Mucosa of stomach (tissue), 1 donor: Measurements from ENCODE around the gene SGK2.
"Not testable (repeated sequence)": the region's sequence is repeated elsewhere in the genome, so short reads cannot be mapped to it uniquely, and the experiment has no call there.

ENCODE experiments used
- H3K27me3 ChIP-seq: one replicate; pipeline ENCODE4 v1.7.0; 2013; ENCODE audit warnings: mild to moderate bottlenecking, low read length; ENCODE audit not compliant: control insufficient read depth, insufficient read depth
- H3K36me3 ChIP-seq: one replicate; pipeline ENCODE4 v1.7.0; 2013; ENCODE audit warnings: low read length; ENCODE audit not compliant: control insufficient read depth, insufficient read depth
- H3K4me1 ChIP-seq: one replicate; pipeline ENCODE4 v1.7.0; 2013; ENCODE audit warnings: mild to moderate bottlenecking, low read length; ENCODE audit not compliant: control insufficient read depth, insufficient read depth
- H3K4me3 ChIP-seq: one replicate; pipeline ENCODE4 v1.7.0; 2013; ENCODE audit warnings: low read length
- H3K9ac ChIP-seq: one replicate; pipeline ENCODE4 v1.7.0; 2013; ENCODE audit warnings: mild to moderate bottlenecking, low read length, moderate library complexity
- H3K9me3 ChIP-seq: one replicate; pipeline ENCODE4 v1.7.0; 2013; ENCODE audit warnings: mild to moderate bottlenecking, low read length, moderate library complexity; ENCODE audit not compliant: control insufficient read depth
- donor health status: Pancreatic carcinoma.

SGK2 gene

GRCh38 chr20:43590036-43590391 lies 31.2 kb downstream of the SGK2 start:
- H3K9ac ChIP-seq, result peak overlapping the region; percentile 36
- H3K27me3 ChIP-seq, result no peaks in the 10 kb centered on the region
- peaks cover 11% of the 10 kb centered on the region for H3K4me1 ChIP-seq
- no peaks in the 10 kb centered on the region for H3K36me3 ChIP-seq
- H3K4me3 ChIP-seq, result peak overlapping the region; percentile 80
- H3K9me3 ChIP-seq, result no peaks in the 10 kb centered on the region

GRCh38 chr20:43590392-43591303 lies 31.8 kb downstream of the SGK2 start, which contains the start of gene IFT52:
IFT52 (plus strand) TSS chr20:43590937; CDS start chr20:43594699, 3,762 bp downstream.
- H3K36me3 ChIP-seq, result no peaks in the 10 kb centered on the region
- H3K4me3 ChIP-seq, result peak within 1 kb of the TSS; percentile 80
- H3K9me3 ChIP-seq, result no peaks in the 10 kb centered on the region
- peak within 1 kb of the TSS; percentile 86 for H3K9ac ChIP-seq
- H3K4me1 ChIP-seq, result peaks cover 11% of the 10 kb centered on the region
- H3K27me3 ChIP-seq, result no peaks in the 10 kb centered on the region

GRCh38 chr20:43601960-43602359 lies 43.1 kb downstream of the SGK2 start:
- H3K9ac ChIP-seq, H3K27me3 ChIP-seq, H3K9me3 ChIP-seq, H3K36me3 ChIP-seq, H3K4me3 ChIP-seq, H3K4me1 ChIP-seq: not testable (repeated sequence)

- H3K4me3 ChIP-seq, result no peak overlapping the region
- no peak overlapping the region for H3K9ac ChIP-seq
- H3K27me3 ChIP-seq, result no peaks in the 10 kb centered on the region
- H3K36me3 ChIP-seq, result no peaks in the 10 kb centered on the region
- no peaks in the 10 kb centered on the region for H3K9me3 ChIP-seq
- no peaks in the 10 kb centered on the region for H3K4me1 ChIP-seq
Observed at GRCh38 chr20:43603124-43603523, 44.3 kb downstream of the SGK2 start.

GRCh38 chr20:43605715-43606114 lies 46.9 kb downstream of the SGK2 start:
- Histone ChIP-seq H3K4me3 (no peak overlapping the region), H3K9ac (no peak overlapping the region), H3K36me3 (no peaks in the 10 kb centered on the region), H3K27me3 (no peaks in the 10 kb centered on the region), H3K4me1 (no peaks in the 10 kb centered on the region), H3K9me3 (no peaks in the 10 kb centered on the region)

- not testable (repeated sequence) for H3K9ac ChIP-seq, H3K9me3 ChIP-seq, H3K4me1 ChIP-seq, H3K36me3 ChIP-seq, H3K4me3 ChIP-seq, H3K27me3 ChIP-seq
Observed at GRCh38 chr20:43607278-43607677, 48.5 kb downstream of the SGK2 start.

- Histone ChIP-seq H3K4me3 (no peak overlapping the region), H3K9ac (no peak overlapping the region), H3K36me3 (peaks cover 7% of the 10 kb centered on the region), H3K4me1 (no peaks in the 10 kb centered on the region), H3K27me3 (no peaks in the 10 kb centered on the region), H3K9me3 (no peaks in the 10 kb centered on the region)
Observed at GRCh38 chr20:43631598-43631997, 72.8 kb downstream of the SGK2 start.
